Measurements from ENCODE around the gene FILIP1.

Gene FILIP1

DNA sequence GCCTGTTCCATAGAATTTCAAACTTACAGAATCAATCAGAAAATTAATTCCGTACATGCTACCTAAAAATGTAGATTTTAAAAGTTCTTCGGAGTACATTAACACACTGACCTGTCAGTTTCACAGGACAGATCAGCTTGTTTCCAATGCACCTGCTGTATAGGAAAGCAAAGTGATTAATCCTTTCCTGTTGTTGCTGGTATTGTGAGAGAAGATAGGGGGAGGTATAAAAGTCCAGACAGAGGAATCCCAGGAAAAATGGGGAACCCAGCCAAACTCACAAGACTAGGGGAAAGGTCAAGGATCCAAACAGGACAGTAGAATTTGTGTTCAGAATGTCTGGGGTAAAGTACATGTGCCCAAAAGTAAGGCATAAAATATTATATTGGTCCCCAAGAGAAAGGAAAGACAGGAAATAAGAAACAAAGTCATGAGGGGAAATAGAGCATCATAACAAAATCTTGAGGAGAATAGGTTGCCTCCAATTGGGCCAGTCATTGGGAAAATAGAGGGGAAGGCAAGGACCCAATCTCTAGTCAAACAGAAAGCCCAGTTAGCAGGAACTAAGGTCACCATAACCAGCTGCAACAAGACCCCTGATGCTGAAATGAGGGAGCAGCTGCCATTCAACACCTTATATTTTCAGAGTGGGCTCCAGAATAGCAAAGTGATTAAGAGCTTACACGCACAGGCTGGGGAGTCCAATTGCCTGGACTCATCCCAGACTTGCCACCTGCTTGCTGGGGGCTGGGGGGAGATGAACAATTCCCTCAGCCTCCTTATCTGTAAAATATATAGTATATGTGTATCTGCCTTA is 10.3 kb downstream of the FILIP1 start:
- no peaks in the 10 kb centered on the region for H3K36me3 ChIP-seq (ENCODE audit: control insufficient read depth in 1 of 2, insufficient read depth in 2 of 2, low read length in 2 of 2)
- no peak overlapping the region for H3K9ac ChIP-seq (ENCODE audit: low read depth in 1 of 2, low read length in 2 of 2)
- no peaks in the 10 kb centered on the region for H3K9me3 ChIP-seq (ENCODE audit: control insufficient read depth in 1 of 2, low read length in 2 of 2)
- H3K27ac ChIP-seq (ENCODE audit: low read depth, low read length): no peak overlapping the region
- no peaks in the 10 kb centered on the region for H3K27me3 ChIP-seq (ENCODE audit: control insufficient read depth in 1 of 2, insufficient read depth in 2 of 2, low read length in 2 of 2)
- no peak overlapping the region for H3K4me3 ChIP-seq (ENCODE audit: low read depth in 1 of 2, low read length in 2 of 2)
- H3K4me1 ChIP-seq (ENCODE audit: control insufficient read depth in 1 of 2, insufficient read depth in 2 of 2, low read length in 2 of 2): no peaks in the 10 kb centered on the region

GRCh38 chr6:75481936-75482593 is 11.5 kb downstream of the FILIP1 start:
- no peaks in the 10 kb centered on the region for H3K27me3 ChIP-seq (ENCODE audit: control insufficient read depth in 1 of 2, insufficient read depth in 2 of 2, low read length in 2 of 2)
- H3K4me3 ChIP-seq (ENCODE audit: low read depth in 1 of 2, low read length in 2 of 2): no peak overlapping the region
- H3K9ac ChIP-seq (ENCODE audit: low read depth in 1 of 2, low read length in 2 of 2): no peak overlapping the region
- no peak overlapping the region for H3K27ac ChIP-seq (ENCODE audit: low read depth, low read length)
- no peaks in the 10 kb centered on the region for H3K4me1 ChIP-seq (ENCODE audit: control insufficient read depth in 1 of 2, insufficient read depth in 2 of 2, low read length in 2 of 2)
- no peaks in the 10 kb centered on the region for H3K9me3 ChIP-seq (ENCODE audit: control insufficient read depth in 1 of 2, low read length in 2 of 2)
- no peaks in the 10 kb centered on the region for H3K36me3 ChIP-seq (ENCODE audit: control insufficient read depth in 1 of 2, insufficient read depth in 2 of 2, low read length in 2 of 2)

DNA sequence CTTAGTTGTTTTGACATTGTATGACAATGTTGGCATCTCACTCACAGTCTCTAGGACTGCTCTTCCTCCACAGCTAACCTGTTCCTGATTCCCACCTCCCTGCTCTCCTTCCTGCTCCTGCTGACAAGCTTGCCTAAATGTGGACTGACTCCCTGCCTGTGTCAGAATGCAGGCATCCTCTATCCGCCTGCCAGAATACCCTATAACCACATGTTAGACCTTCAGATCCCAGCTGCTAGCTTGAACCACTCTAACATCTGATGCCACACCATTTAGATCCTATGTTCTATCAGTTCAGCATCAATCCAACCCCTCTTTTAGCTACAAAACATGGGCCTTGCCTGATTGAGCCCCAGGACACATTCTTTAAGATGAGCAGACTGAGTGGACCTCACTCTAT is 12.2 kb downstream of the FILIP1 start:
- H3K36me3 ChIP-seq (ENCODE audit: control insufficient read depth in 1 of 2, insufficient read depth in 2 of 2, low read length in 2 of 2): no peaks in the 10 kb centered on the region
- H3K4me1 ChIP-seq (ENCODE audit: control insufficient read depth in 1 of 2, insufficient read depth in 2 of 2, low read length in 2 of 2): no peaks in the 10 kb centered on the region
- H3K9me3 ChIP-seq (ENCODE audit: control insufficient read depth in 1 of 2, low read length in 2 of 2): no peaks in the 10 kb centered on the region
- no peak overlapping the region for H3K9ac ChIP-seq (ENCODE audit: low read depth in 1 of 2, low read length in 2 of 2)
- H3K4me3 ChIP-seq (ENCODE audit: low read depth in 1 of 2, low read length in 2 of 2): no peak overlapping the region
- no peak overlapping the region for H3K27ac ChIP-seq (ENCODE audit: low read depth, low read length)
- H3K27me3 ChIP-seq (ENCODE audit: control insufficient read depth in 1 of 2, insufficient read depth in 2 of 2, low read length in 2 of 2): no peaks in the 10 kb centered on the region

GRCh38 chr6:75480425-75480824 is 13.2 kb downstream of the FILIP1 start:
- no peaks in the 10 kb centered on the region for H3K9me3 ChIP-seq (ENCODE audit: control insufficient read depth in 1 of 2, low read length in 2 of 2)
- no peak overlapping the region for H3K27ac ChIP-seq (ENCODE audit: low read depth, low read length)
- no peaks in the 10 kb centered on the region for H3K36me3 ChIP-seq (ENCODE audit: control insufficient read depth in 1 of 2, insufficient read depth in 2 of 2, low read length in 2 of 2)
- H3K9ac ChIP-seq (ENCODE audit: low read depth in 1 of 2, low read length in 2 of 2): no peak overlapping the region
- H3K4me3 ChIP-seq (ENCODE audit: low read depth in 1 of 2, low read length in 2 of 2): no peak overlapping the region
- no peaks in the 10 kb centered on the region for H3K27me3 ChIP-seq (ENCODE audit: control insufficient read depth in 1 of 2, insufficient read depth in 2 of 2, low read length in 2 of 2)
- no peaks in the 10 kb centered on the region for H3K4me1 ChIP-seq (ENCODE audit: control insufficient read depth in 1 of 2, insufficient read depth in 2 of 2, low read length in 2 of 2)

DNA sequence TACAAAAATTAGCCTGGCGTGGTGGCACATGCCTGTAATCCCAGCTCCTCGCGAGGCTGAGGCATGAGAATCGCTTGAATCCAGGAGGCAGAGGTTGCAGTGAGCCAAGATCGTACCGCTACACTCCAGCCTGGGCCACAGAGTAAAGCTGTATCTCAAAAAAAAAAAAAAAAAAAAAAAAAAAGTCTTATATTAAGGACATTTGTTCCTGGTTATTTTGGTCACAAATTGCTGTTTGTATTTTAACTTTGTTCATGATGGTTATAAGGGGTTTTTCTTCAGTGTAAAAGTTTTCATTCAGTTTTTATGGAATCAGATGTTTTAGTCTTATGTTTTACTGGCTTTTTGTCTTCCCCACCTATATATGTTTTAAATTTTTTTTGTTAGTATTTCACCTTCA is 13.9 kb downstream of the FILIP1 start:
- no peaks in the 10 kb centered on the region for H3K36me3 ChIP-seq (ENCODE audit: control insufficient read depth in 1 of 2, insufficient read depth in 2 of 2, low read length in 2 of 2)
- H3K9ac ChIP-seq (ENCODE audit: low read depth in 1 of 2, low read length in 2 of 2): no peak overlapping the region
- H3K4me3 ChIP-seq (ENCODE audit: low read depth in 1 of 2, low read length in 2 of 2): no peak overlapping the region
- H3K27ac ChIP-seq (ENCODE audit: low read depth, low read length): no peak overlapping the region
- H3K27me3 ChIP-seq (ENCODE audit: control insufficient read depth in 1 of 2, insufficient read depth in 2 of 2, low read length in 2 of 2): no peaks in the 10 kb centered on the region
- no peaks in the 10 kb centered on the region for H3K4me1 ChIP-seq (ENCODE audit: control insufficient read depth in 1 of 2, insufficient read depth in 2 of 2, low read length in 2 of 2)
- no peaks in the 10 kb centered on the region for H3K9me3 ChIP-seq (ENCODE audit: control insufficient read depth in 1 of 2, low read length in 2 of 2)

DNA sequence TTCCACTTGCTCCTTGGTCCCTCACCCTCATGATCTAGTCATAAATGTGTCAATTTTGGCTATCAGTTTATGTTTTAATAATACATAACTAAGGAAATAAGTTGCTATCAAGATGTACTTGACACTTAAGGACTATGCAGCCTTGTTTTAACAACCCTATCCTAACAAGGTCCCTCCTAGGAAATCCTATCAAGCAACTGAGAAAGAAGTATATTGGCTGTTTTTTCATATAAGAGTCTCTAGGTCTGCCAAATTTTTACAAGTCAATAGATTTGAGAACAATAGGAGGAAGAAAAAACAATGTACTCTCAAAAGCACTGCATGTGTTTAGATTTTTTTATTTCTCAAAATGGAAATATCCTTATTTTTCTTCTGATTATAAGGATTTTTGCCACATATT is 14.7 kb downstream of the FILIP1 start:
- Histone ChIP-seq H3K4me3 (ENCODE audit: low read depth in 1 of 2, low read length in 2 of 2) (no peak overlapping the region), H3K4me1 (ENCODE audit: control insufficient read depth in 1 of 2, insufficient read depth in 2 of 2, low read length in 2 of 2) (no peaks in the 10 kb centered on the region), H3K27me3 (ENCODE audit: control insufficient read depth in 1 of 2, insufficient read depth in 2 of 2, low read length in 2 of 2) (no peaks in the 10 kb centered on the region), H3K36me3 (ENCODE audit: control insufficient read depth in 1 of 2, insufficient read depth in 2 of 2, low read length in 2 of 2) (no peaks in the 10 kb centered on the region), H3K9ac (ENCODE audit: low read depth in 1 of 2, low read length in 2 of 2) (no peak overlapping the region), H3K27ac (ENCODE audit: low read depth, low read length) (no peak overlapping the region), H3K9me3 (ENCODE audit: control insufficient read depth in 1 of 2, low read length in 2 of 2) (no peaks in the 10 kb centered on the region)

DNA sequence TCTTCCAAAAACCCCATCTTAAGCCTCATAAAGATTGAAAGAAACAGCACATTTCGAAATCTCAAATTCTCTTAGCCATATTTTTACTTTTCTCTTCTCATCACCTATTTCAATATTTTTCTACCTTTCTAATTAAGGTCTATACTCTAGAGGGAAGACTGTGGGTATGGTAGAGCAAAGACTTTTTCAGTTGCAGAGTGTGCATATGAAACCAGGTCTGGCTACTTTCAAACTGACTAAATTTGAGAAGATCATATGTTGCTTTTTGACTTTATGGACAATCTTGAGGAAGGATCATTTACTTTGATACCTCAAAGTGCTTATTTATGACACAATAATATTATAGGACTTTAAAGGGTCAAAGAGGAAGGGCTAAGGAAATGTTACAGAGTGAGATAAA is 20.7 kb downstream of the FILIP1 start:
- no peak overlapping the region for H3K4me3 ChIP-seq (ENCODE audit: low read depth in 1 of 2, low read length in 2 of 2)
- H3K27me3 ChIP-seq (ENCODE audit: control insufficient read depth in 1 of 2, insufficient read depth in 2 of 2, low read length in 2 of 2): no peaks in the 10 kb centered on the region
- no peaks in the 10 kb centered on the region for H3K4me1 ChIP-seq (ENCODE audit: control insufficient read depth in 1 of 2, insufficient read depth in 2 of 2, low read length in 2 of 2)
- no peaks in the 10 kb centered on the region for H3K36me3 ChIP-seq (ENCODE audit: control insufficient read depth in 1 of 2, insufficient read depth in 2 of 2, low read length in 2 of 2)
- no peak overlapping the region for H3K9ac ChIP-seq (ENCODE audit: low read depth in 1 of 2, low read length in 2 of 2)
- no peaks in the 10 kb centered on the region for H3K9me3 ChIP-seq (ENCODE audit: control insufficient read depth in 1 of 2, low read length in 2 of 2)
- H3K27ac ChIP-seq (ENCODE audit: low read depth, low read length): no peak overlapping the region

- H3K4me1 ChIP-seq (ENCODE audit: control insufficient read depth in 1 of 2, insufficient read depth in 2 of 2, low read length in 2 of 2): no peaks in the 10 kb centered on the region
- H3K9me3 ChIP-seq (ENCODE audit: control insufficient read depth in 1 of 2, low read length in 2 of 2): no peaks in the 10 kb centered on the region
- no peak overlapping the region for H3K27ac ChIP-seq (ENCODE audit: low read depth, low read length)
- H3K9ac ChIP-seq (ENCODE audit: low read depth in 1 of 2, low read length in 2 of 2): no peak overlapping the region
- H3K4me3 ChIP-seq (ENCODE audit: low read depth in 1 of 2, low read length in 2 of 2): no peak overlapping the region
- no peaks in the 10 kb centered on the region for H3K27me3 ChIP-seq (ENCODE audit: control insufficient read depth in 1 of 2, insufficient read depth in 2 of 2, low read length in 2 of 2)
- no peaks in the 10 kb centered on the region for H3K36me3 ChIP-seq (ENCODE audit: control insufficient read depth in 1 of 2, insufficient read depth in 2 of 2, low read length in 2 of 2)
Observed at GRCh38 chr6:75467966-75468365, 25.6 kb downstream of the FILIP1 start.

GRCh38 chr6:75467284-75467683 is 26.3 kb downstream of the FILIP1 start:
- no peak overlapping the region for H3K4me3 ChIP-seq (ENCODE audit: low read depth in 1 of 2, low read length in 2 of 2)
- H3K4me1 ChIP-seq (ENCODE audit: control insufficient read depth in 1 of 2, insufficient read depth in 2 of 2, low read length in 2 of 2): no peaks in the 10 kb centered on the region
- no peak overlapping the region for H3K9ac ChIP-seq (ENCODE audit: low read depth in 1 of 2, low read length in 2 of 2)
- H3K36me3 ChIP-seq (ENCODE audit: control insufficient read depth in 1 of 2, insufficient read depth in 2 of 2, low read length in 2 of 2): no peaks in the 10 kb centered on the region
- no peaks in the 10 kb centered on the region for H3K9me3 ChIP-seq (ENCODE audit: control insufficient read depth in 1 of 2, low read length in 2 of 2)
- no peaks in the 10 kb centered on the region for H3K27me3 ChIP-seq (ENCODE audit: control insufficient read depth in 1 of 2, insufficient read depth in 2 of 2, low read length in 2 of 2)
- no peak overlapping the region for H3K27ac ChIP-seq (ENCODE audit: low read depth, low read length)

DNA sequence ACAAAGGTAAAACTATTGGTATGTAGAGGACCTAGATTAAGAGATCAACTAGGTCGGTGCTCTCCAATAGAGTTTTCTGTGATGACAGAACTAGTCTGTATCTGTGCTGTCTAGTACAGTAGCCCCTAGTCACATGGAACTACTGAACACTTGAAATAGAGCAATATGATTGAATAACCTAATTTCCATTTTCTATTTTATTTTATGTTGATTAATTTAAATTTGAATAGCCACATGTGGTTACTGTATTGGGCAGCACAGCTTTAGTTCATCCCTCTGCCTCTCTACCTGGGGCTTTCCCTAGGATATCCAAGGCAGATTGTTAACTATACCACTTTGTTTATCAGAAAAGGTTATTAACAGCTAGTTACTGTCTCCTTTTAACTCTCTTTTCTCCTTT is 27.0 kb downstream of the FILIP1 start:
- Histone ChIP-seq H3K27me3 (ENCODE audit: control insufficient read depth in 1 of 2, insufficient read depth in 2 of 2, low read length in 2 of 2) (no peaks in the 10 kb centered on the region), H3K27ac (ENCODE audit: low read depth, low read length) (no peak overlapping the region), H3K9ac (ENCODE audit: low read depth in 1 of 2, low read length in 2 of 2) (no peak overlapping the region), H3K36me3 (ENCODE audit: control insufficient read depth in 1 of 2, insufficient read depth in 2 of 2, low read length in 2 of 2) (no peaks in the 10 kb centered on the region), H3K4me3 (ENCODE audit: low read depth in 1 of 2, low read length in 2 of 2) (no peak overlapping the region), H3K4me1 (ENCODE audit: control insufficient read depth in 1 of 2, insufficient read depth in 2 of 2, low read length in 2 of 2) (no peaks in the 10 kb centered on the region), H3K9me3 (ENCODE audit: control insufficient read depth in 1 of 2, low read length in 2 of 2) (no peaks in the 10 kb centered on the region)
